Lower leg skin (tissue), 3 donors: ENCODE results near the gene ANKRD13C.

Source experiments
- POLR2A ChIP-seq, 2 donors: fragments of 450-650 bp; IDR thresholded peaks; one replicate each; pipeline ENCODE4 v1.6.1; 2016 to 2017; ENCODE audit warnings: antibody characterized with exemption in 2 of 2, mild to moderate bottlenecking in 1 of 2, moderate library complexity in 1 of 2
- TF ChIP-seq, protein P1 (sequence below), 3 donors: fragments of 450-650 bp; IDR thresholded peaks; one replicate each; pipeline ENCODE4 v1.5.1; 2016; ENCODE audit warnings: antibody characterized with exemption in 3 of 3, mild to moderate bottlenecking in 3 of 3, moderate library complexity in 2 of 3

DNA sequence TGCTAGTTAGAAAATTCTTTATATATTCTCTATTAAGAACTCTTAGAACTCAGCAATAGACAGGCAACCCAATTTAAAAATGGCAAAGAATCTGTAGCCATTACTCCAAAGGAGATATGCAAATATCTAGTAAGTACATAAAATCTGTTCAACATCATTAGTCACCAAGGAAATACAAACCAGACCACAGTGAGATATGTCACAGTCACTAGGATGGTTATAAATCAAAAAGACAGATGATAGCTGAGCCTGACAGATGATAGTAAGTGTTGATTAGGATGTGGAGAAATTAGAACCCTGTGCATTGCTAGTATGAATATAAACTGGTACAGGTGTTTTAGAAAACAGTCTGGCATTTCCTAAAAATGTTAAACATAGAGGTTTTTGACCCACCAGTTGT is 106.8 kb downstream of the ANKRD13C start:
- TF ChIP-seq POLR2A (IDR thresholded peaks at IDR 0.05) = no peak
- TF ChIP-seq, protein P1, sequence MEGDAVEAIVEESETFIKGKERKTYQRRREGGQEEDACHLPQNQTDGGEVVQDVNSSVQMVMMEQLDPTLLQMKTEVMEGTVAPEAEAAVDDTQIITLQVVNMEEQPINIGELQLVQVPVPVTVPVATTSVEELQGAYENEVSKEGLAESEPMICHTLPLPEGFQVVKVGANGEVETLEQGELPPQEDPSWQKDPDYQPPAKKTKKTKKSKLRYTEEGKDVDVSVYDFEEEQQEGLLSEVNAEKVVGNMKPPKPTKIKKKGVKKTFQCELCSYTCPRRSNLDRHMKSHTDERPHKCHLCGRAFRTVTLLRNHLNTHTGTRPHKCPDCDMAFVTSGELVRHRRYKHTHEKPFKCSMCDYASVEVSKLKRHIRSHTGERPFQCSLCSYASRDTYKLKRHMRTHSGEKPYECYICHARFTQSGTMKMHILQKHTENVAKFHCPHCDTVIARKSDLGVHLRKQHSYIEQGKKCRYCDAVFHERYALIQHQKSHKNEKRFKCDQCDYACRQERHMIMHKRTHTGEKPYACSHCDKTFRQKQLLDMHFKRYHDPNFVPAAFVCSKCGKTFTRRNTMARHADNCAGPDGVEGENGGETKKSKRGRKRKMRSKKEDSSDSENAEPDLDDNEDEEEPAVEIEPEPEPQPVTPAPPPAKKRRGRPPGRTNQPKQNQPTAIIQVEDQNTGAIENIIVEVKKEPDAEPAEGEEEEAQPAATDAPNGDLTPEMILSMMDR (IDR thresholded peaks at IDR 0.05) = no peak
